NCI-H1930 (cell line): Measurements from ENCODE around the gene FOXF1.

Experiments used
- DNase-seq, 2 experiments: peaks; one replicate each; lab custom pipeline; 2025; lab: John Stamatoyannopoulos, UW

FOXF1 gene

DNA sequence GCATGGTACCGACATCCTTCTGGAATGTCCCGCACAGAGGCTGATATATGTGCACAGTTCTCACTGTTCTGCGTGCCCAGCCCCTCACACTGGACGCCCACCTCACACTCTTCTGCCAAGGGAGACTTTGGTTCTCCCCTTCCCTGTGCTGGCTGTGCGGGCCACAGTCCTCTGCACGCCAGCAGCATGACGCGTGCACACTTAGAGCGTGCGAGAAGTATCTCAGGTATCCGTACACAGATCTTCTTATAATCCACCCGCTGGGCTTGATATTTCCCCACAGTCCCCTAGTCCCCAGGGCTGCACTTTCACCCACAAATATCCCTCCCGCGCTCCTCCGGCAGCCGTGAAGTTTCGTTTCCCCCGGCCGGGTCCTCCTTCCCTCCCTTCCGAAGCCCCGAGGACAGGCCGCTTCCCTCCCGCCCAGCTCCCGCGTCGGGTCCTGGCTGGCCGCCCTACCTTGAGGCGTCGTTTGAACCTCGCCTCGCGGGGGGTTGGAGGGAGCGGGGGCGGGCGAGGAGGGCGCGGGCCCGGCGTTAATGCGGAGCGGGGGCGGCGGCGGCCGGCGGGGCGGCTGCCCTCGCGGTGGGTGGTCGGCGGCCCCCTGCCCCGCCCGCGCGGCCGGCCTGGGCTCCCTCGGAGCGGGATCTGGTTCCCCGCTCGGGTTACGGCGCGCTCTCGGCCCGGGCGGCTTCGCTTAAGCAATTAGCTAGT is 5.0 kb upstream of the FOXF1 start:
- DNase-seq = no peak

DNA sequence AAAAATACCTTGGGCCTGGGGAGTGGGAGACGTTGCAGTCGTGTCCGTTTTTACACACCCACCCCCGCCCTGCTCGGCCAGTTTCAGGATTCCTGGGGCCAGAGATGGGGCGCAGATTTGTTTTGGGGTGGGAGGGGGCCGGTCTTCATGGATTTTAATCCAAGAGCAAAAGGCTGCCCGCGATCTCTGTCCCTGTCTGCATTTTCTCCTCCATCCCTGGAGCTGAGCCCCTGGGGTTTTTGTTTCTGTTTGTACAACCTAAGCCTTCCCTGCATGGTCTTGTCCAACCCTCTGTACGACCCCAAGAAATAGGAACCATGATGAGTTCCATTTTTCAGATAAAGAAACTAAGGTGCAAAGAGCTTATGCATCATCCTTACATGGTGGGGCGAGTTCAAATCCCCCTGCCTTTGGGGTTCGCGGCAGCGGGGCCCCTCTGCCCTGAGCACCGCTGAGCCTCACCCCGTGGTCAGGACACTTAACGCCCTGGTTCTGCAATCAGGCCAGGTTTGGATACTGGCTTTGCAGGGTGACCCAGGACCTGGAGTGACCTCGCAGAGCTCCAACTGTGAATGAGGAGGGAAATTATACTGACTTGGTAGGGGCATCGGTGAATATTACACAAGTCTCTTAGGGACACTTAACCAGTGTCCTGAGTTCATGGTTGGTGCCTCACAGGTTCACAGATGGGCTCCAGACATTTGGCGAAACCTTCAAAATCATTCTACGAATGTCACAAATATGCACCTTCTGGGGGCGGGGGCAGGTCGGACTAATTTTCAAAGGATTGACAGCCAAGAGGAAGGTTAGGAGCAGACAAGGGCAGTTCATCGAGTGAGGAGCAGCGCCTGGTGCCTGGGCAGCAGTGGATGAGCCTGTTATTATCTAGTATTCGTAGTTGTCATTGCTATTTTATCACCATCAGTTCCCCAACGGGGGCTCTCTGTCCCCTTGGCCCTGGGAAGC is 4.1 kb upstream of the FOXF1 start:
- DNase-seq = no peak

DNA sequence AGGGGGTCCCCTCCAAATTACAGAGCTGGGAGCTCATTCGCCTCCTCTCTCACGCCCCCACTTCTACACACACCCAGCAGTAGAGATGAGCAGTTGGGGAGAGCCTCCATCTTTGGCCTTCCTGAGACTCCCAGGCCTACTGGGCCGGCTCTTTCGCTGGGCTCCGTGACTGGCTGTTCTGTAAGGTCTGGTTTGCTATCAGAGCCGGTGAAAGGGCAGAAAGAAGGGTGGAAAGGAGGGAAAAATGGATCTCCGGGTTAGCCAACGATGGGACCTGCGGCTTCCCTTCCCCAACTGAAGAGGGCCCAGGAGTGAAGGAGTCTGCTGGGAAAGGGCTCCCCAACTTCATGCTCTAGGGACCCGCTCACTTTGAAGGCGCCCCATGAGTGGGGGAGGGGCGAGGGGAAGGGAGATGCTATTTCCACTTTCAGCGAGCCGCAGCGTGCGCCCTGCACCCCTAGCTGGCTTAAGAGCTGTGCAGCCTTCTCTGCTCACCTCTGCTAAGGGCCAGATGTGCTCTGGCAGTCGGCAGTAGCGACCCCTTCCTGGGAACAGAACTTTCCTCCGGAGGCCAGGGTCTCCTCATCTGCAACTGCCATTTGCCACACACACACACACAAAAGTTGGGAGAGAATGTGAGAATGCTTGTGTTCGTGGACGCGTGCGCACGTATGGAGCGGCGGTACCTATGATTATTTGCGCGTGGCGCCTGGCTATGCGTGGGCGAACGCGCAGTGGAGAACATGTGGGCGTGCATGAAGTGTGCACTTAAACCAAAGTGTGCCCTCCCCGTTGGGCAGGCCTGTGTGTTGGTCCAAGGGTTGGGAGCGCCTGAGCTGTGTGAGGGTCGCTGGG is 2.9 kb upstream of the FOXF1 start:
- DNase-seq = no peak

DNA sequence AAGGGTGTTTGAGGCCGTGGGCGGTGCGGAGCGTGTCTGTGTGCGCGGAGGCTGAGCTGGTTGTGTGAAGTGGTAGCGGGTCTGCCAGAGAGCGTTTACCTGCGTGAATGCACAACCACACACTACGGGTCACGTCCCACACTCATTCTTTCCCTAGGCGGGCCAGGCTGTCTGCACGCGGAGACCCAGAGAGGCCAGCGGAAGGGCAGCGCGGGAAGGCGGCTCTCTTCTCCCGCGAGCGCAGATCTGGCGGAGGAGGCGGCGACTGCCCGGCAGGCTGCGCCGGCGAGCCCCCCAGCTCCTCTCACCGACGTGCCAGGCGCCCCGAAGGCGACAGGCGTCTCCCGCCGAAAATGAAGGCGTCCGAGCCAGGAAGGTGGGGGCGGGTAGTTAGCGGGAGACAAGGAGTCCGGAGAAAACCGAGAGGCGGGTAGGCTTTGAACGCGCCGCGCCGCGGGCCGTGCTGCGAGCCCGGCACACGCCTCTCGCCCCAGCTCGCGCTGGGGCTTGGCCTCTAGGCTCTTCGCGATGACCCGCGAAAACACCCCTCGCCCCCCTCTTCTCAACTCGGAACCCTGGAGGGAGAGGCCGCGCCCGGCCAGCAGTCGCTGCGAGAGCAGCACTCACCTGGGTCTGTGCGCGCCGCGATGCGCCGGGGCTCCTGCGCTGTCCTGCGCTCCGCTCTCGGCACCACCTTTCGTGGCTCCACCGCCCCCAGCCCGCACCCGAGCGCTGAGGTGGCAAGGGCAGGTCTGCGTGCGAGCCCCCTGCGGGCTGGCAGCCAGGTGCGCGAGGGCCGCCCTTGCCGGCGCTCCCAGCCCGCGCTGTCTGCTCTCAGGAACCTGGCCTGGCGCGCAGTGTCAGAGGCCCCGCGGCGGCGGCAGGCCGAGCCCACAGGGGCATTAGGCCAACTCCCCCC is 2.0 kb upstream of the FOXF1 start:
- DNase-seq = no peak

DNA sequence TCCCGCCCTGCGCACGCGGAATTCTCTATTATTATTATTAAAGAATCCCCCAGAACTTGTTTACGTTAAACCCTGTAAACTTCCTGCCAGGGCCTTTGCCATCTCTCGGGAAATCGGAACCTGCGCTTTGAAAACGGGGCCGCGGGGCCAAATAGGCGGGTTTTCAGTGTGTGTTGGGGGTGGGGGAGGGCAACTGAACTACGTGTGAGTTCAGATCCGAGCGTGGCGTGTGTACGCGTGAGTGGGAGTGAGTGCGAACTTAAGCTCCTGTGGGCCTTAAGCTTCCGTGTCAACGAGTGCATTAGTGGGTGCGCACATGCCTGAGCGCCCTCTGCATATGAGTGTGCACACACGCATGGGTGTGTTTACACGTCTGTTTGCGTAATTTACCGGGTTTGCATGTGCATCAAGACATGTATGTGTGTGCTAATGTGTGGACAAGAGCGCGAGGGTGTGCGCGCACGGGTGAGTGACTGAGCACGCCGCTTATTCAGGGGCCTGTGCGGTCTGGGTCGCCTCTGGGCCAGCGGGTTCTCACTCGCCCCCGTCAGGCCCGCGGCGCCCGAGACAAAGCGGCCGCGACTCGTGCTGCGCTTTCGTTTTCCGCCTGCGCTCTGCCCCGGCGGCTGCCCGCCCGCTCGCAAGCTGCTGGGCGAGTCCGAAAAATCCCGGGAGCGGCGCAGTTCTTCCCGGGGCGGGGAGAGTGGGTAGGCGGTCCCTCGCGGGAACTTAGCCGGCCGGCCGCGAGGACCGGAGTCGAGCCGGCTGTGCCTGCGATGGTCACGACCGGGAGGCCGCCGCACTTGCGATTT is 1.2 kb upstream of the FOXF1 start:
- no peak for DNase-seq

DNA sequence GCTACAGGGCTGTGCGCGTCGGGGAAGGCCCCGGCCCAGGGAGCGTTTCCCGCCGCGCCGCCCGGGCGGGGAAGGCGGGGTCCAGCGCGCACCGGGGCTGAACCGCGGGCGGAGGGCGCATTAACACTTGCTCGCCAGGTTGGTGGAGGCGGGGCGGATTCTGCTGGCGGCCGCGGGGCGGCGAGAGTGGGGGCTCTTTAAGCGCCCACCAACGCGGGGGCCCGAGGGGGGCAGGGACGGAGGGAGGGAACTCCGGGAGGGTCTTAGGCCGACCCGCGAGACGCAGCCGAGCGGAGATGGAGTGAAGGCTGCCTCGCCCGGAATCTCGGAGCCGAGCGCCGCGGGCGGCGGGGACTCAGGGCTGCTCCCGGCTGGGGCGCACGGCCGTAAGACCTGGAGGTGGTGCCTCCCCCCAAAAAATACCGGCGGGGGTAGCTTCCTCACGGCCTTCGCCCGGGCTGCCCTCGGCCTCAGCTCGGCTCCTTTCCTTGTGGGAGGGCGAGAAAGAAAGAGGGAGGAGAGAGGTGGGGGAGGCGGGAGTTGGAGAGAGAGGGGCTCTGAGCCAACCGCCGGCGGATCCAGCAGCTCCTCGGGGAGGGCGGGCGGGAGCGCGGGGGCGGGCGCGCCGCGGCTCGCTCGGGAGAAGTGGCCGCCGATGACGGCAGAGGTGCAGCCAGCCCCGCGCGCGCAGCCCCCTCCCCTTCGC is 415 bp upstream of the FOXF1 start:
- DNase-seq = no peak

DNA sequence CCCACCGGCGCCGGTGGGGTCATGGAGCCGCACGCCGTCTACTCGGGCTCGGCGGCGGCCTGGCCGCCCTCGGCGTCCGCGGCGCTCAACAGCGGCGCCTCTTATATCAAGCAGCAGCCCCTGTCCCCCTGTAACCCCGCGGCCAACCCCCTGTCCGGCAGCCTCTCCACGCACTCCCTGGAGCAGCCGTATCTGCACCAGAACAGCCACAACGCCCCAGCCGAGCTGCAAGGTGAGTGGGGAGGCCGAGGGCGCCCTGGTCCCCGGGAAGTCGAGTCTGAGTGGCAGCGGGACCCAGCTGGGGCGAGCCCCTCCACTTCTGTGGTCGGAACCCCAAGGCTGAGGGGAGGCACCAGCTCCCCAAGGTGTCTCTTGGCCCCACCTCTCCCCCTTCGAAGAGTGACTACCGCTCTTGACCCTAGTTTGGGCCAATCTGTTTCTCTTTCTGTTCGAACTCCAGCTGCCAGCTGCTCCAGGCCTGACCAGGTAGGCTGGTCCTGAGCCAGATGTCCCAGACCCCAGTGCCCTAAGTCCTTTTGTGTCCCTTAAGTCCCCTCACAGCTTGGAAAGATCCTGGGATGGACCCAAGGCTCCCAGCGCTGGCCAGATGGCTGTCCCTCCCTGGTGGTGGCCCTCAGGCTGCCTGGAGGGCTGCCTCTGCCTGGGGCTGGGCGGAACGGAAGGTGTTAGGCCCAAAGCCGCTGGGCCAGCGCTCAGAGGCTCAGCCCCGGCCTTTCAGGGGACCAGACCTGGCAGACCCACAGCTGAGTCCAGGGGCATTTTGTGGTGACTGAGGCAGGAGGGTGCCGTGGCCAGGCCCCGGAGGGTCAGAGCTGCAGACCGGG is 1.2 kb downstream of the FOXF1 start:
- DNase-seq = no peak

DNA sequence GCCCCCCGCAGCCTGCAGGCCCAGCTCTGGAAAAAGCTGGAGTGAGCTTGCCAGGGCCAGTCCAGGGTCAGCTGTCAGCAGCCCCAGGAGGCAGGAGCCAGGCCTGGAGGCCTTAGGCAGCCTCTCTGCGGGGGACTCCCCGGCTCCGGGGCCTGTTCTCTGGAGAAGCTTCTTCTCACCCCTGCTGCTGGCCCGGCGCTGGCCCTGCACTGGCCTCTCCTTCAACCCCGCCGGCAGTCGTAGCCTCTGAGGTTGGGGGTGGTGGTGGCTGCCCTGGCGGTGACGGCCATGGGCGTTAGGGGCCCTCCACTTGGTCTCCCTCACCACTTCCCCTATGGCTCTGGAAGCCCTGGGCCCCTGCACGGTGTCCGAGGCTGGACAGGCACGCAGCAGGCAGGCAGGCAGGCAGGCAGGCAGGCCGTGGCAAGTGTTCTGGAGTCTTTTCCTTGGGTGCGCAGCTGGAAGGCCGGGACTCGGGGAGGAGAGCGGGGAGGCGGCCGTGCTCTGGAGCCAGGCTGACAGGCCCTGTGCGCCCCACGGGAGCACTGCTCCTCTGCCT is 2.1 kb downstream of the FOXF1 start:
- no peak for DNase-seq

DNA sequence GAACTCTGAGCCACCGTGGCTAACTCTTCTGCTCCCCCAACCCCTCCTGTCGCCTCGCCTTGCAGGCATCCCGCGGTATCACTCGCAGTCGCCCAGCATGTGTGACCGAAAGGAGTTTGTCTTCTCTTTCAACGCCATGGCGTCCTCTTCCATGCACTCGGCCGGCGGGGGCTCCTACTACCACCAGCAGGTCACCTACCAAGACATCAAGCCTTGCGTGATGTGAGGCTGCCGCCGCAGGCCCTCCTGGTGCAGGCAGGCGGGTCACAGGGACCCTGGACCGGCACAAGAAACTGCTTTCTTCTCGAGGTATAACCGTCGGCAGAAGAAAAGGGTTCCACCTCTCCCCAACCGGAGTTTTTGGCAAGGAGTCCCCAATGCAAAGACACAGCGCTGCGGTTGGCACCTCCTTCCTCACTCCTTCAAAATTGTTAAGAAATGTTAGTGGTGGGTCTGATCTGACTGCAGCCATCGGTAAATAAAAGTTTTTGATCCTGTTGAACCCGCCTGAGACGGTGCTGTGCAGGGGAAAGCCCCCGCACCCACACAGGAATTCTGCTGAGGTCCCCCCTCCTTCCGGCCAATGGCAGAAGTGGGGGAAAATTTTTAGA is 2.6 kb downstream of the FOXF1 start:
- no peak for DNase-seq

DNA sequence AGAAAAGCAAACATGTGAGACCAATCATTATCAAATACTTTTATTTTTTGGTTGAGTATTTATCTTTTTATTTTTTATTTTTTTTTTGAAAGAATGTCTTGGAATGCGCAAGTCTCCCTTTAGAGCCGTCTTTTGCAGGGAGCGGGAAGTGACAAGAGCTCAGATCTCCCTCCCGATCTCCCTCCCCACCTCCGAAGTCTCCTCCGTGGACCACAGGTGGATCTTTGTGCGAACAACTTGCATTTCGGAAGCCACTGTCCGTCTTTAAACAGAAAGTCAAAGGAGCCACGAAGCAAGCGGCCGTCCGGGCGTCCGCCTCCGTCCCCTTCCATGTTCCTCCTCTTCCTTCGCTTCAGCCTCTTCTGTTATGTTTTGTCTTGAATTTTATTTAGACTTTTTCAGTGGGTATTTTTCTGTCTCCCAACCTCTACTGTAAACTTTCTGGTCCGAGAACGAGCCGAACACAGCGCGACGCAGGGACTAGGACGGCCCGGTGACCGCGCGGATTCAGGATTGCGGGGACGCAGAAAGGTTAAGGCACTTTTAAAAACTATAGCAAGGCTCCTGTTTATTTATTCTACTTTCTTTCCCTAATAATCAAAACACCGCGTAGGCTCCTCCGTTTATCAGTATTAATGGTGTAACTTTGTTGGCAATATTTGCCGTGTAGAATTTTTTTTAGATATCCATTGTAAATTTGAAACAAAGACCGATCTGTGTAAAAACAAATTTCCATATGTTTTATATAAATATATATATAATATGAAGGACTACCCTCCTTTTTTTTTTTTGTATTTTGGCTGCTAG is 3.3 kb downstream of the FOXF1 start:
- no peak for DNase-seq

DNA sequence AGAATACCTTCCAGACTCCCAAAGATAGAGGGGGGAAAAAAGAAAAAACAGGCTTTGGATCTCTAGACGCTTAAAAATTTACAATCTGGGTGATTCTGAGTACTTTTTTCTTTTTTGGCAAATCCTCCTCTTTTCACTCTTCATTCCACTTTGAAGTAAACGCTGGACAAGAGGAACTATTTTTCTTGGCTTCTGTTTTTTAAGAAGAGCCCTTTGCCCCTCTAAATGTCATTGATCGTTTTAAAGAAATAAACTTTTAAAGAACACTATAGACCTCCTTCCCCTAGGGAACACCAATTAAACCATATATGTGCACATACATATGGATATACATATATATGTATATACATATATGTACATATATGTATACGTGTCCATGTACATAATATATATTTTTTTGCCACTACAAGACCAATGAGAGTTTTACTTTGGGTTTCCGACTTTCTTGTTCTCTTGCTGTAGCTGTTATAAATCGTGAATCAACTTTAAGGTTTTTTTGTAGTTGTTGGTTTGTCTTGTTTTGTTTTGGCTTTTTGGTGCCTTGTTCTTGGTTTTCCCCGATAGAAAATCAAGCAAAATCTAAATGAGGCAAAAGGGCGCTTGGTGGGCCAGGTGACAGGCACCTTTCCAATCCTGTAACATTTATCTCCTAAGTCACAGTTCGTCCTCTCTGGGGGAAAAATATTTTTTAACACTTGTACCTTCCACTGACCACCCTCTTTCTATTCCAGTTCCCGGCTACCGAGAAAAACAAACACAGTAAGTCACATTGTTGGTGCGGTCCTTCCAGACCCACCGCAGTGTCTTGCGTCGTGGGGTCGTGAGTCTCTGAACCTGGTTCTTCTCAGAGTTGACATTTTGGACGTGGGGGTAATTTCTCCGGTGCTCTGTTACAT is 4.4 kb downstream of the FOXF1 start:
- DNase-seq = no peak

DNA sequence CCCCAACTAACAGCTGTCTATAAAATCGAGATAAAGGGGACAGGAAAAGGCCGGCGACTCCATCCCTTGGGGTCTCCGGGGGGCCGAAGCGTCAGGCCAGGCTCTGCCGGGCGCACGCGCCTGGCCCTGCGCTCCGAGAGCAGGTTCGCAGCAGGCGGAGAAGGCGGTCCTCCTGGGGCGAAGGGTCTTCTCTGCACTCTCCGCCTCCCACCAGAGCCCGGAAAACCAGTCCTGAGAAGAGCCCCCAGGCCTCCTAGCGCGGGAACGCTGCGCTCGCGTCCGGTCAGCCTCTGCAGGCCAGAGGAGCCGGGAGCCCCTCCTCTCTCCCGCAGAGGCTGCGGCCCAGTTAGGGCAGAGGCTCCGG is 5.1 kb downstream of the FOXF1 start:
- no peak for DNase-seq

DNA sequence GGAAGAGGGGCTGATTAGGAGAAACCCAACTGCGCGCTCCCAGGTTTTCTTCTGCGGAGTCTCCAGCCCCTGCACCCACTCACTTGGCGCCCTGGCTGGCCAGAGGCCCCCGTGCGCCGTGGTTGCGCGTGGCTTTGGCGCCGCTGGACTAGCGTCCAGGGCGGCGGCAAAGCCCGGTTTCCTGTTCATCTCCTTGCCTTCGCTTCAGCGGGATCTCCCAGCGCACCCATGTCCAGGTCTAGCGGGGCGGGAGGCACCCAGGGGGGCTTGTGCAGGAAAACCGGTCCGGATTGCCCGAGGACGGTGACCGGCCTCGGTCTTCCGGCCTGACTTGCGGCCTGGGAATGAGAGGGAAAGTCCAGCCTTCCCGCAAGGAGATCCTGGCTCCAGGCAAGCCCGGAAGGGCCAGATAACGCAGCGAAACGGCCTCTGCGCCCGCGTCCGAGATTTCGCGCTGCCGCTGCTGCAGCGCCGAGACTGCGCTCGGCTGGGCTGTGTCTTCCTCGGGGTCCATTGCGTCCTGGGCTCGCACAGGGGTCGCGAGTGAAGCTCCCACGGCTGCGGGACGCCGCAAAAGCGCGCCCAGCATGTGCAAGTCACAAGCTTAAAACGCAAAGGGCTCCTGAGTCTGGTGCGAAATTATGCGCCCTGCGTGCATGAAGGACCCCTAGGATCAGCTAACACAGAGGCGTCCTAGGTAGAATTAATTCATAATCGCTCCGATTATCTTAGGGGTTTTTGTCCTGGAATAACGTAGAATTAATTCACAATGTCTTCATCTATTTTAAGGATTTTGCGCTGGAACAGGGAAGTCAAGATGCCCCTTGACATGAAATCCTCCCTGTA is 5.7 kb downstream of the FOXF1 start:
- no peak for DNase-seq

DNA sequence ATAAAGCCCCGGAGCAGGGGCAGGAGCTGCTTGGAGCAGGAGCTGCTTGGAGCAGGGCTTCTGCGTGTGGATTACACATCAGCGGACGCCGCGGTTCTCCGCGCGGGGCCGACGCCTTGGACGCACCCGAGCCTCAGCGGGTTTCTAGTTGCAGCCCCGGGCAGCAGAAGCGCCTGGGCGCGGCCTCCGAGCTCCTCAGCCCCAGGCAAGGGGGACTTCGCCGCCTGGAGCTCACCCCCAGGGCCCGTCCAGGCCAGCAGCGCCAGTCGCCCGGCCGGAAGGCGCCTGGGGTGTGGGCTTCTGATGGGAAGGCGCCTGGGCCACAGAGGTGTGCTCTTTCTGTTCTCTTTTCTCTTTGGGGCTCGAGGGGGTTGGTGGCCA is 6.3 kb downstream of the FOXF1 start:
- no peak for DNase-seq

DNA sequence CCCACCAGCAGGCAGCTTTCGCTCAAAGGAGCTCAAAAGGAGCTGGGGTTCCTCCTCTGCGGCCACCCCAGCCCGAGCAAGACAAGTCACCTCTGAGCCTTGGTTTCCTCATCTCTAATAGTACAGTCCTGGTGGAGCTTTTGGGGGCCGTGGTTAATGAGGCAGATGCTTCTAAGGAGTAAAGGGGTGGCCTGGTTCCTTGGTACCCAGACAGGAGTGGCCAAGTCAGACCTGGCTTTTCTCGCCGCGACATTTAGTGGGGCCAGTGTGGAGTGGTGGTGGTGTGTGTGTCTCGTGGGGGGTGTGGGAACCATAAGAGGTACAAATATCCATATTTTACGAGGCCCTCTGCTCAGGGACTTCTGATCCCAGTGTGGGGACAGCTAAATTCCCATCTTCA is 6.7 kb downstream of the FOXF1 start:
- no peak for DNase-seq
